WTC11 (cell line): Measurements from ENCODE around the gene RIPOR1. TPM values are rescaled to one million over a fixed set of nuclear protein-coding genes. Genes with fewer than 3 reads are reported as not detected.

Experiments
- ATF3 ChIP-seq: sonication (generic); formaldehyde crosslinking; conservative IDR thresholded peaks from 2 replicates; pipeline ENCODE4 v1.8.1; 2022; ENCODE audit warnings: mild to moderate bottlenecking, missing genetic modification reagents
- CBFB ChIP-seq: sonication (generic); formaldehyde crosslinking; IDR thresholded peaks from 2 replicates; pipeline ENCODE4 v1.8.1; 2022; ENCODE audit warnings: mild to moderate bottlenecking, low read depth, missing genetic modification reagents
- CDX4 ChIP-seq: fragments of 250-450 bp; sonication (Bioruptor Pico); IDR thresholded peaks from 2 replicates; pipeline ENCODE4 v1.9.0; 2021; ENCODE audit warnings: moderate library complexity, mild to moderate bottlenecking, inconsistent platforms, borderline replicate concordance
- CREM ChIP-seq: sonication (generic); formaldehyde crosslinking; IDR thresholded peaks from 2 replicates; pipeline ENCODE4 v1.8.1; 2022; ENCODE audit warnings: mild to moderate bottlenecking, missing genetic modification reagents, moderate library complexity
- E2F1 ChIP-seq: sonication (generic); formaldehyde crosslinking; IDR thresholded peaks from 2 replicates; pipeline ENCODE4 v1.8.0; 2022; ENCODE audit warnings: mild to moderate bottlenecking, missing genetic modification reagents
- E2F4 ChIP-seq: sonication (generic); formaldehyde crosslinking; IDR thresholded peaks from 2 replicates; pipeline ENCODE4 v1.8.1; 2022; ENCODE audit warnings: low read depth, mild to moderate bottlenecking, moderate library complexity, missing genetic modification reagents, borderline replicate concordance
- ELF4 ChIP-seq: sonication (generic); formaldehyde crosslinking; IDR thresholded peaks from 2 replicates; pipeline ENCODE4 v1.8.1; 2022; ENCODE audit warnings: low read depth, mild to moderate bottlenecking, moderate library complexity, missing genetic modification reagents
- EMX1 ChIP-seq: fragments of 250-450 bp; sonication (Bioruptor Pico); IDR thresholded peaks from 2 replicates; pipeline ENCODE4 v1.8.0; 2021; ENCODE audit warnings: mild to moderate bottlenecking
- GRHL2 ChIP-seq: fragments of 250-450 bp; sonication (Bioruptor Pico); IDR thresholded peaks from 2 replicates; pipeline ENCODE4 v1.8.0; 2022; ENCODE audit warnings: mild to moderate bottlenecking, moderate library complexity; ENCODE audit not compliant: insufficient replicate concordance, severe bottlenecking
- GTF2I ChIP-seq: fragments of 250-450 bp; sonication (Bioruptor Pico); conservative IDR thresholded peaks from 2 replicates; pipeline ENCODE4 v1.4.0; 2021; ENCODE audit warnings: mild to moderate bottlenecking
- IRF1 ChIP-seq: sonication (generic); formaldehyde crosslinking; IDR thresholded peaks from 2 replicates; pipeline ENCODE4 v1.8.0; 2023; ENCODE audit warnings: missing genetic modification reagents
- JAZF1 ChIP-seq: fragments of 250-450 bp; sonication (Bioruptor Pico); IDR thresholded peaks from 2 replicates; pipeline ENCODE4 v1.9.0; 2021; ENCODE audit warnings: moderate library complexity, mild to moderate bottlenecking, inconsistent platforms
- MAX ChIP-seq: sonication (generic); formaldehyde crosslinking; IDR thresholded peaks from 2 replicates; pipeline ENCODE4 v1.8.0; 2022; ENCODE audit warnings: mild to moderate bottlenecking, missing genetic modification reagents
- MYBL2 ChIP-seq: sonication (generic); formaldehyde crosslinking; IDR thresholded peaks from 2 replicates; pipeline ENCODE4 v1.8.1; 2023; ENCODE audit warnings: mild to moderate bottlenecking, moderate library complexity, missing genetic modification reagents
- NR1H2 ChIP-seq: sonication (generic); formaldehyde crosslinking; IDR thresholded peaks from 2 replicates; pipeline ENCODE4 v1.9.0; 2021; ENCODE audit warnings: mild to moderate bottlenecking, moderate library complexity, missing genetic modification reagents
- NR2C2 ChIP-seq: sonication (generic); formaldehyde crosslinking; IDR thresholded peaks from 2 replicates; pipeline ENCODE4 v1.8.0; 2022; ENCODE audit warnings: mild to moderate bottlenecking, missing genetic modification reagents
- SMAD3 ChIP-seq: sonication (generic); formaldehyde crosslinking; IDR thresholded peaks from 2 replicates; pipeline ENCODE4 v1.8.0; 2022; ENCODE audit warnings: missing genetic modification reagents, mild to moderate bottlenecking, borderline replicate concordance
- SOX15 ChIP-seq: fragments of 250-450 bp; sonication (Bioruptor Pico); IDR thresholded peaks from 2 replicates; pipeline ENCODE4 v1.9.0; 2021; ENCODE audit warnings: mild to moderate bottlenecking
- STAT6 ChIP-seq: sonication (generic); formaldehyde crosslinking; conservative IDR thresholded peaks from 2 replicates; pipeline ENCODE4 v1.8.1; 2023; ENCODE audit warnings: mild to moderate bottlenecking, low read depth, missing genetic modification reagents, moderate library complexity
- TEAD4 ChIP-seq: sonication (generic); formaldehyde crosslinking; IDR thresholded peaks from 2 replicates; pipeline ENCODE4 v1.8.0; 2022; ENCODE audit warnings: mild to moderate bottlenecking, missing genetic modification reagents
- TP53 ChIP-seq: sonication (generic); formaldehyde crosslinking; IDR thresholded peaks from 2 replicates; pipeline ENCODE4 v1.8.1; 2023; ENCODE audit warnings: mild to moderate bottlenecking, missing genetic modification reagents
- USF1 ChIP-seq: sonication (generic); formaldehyde crosslinking; IDR thresholded peaks from 2 replicates; pipeline ENCODE4 v1.8.0; 2022; ENCODE audit warnings: mild to moderate bottlenecking, missing genetic modification reagents
- ZBTB43 ChIP-seq: sonication (generic); formaldehyde crosslinking; IDR thresholded peaks from 2 replicates; pipeline ENCODE4 v1.8.1; 2023; ENCODE audit warnings: mild to moderate bottlenecking, missing genetic modification reagents
- ZNF138 ChIP-seq: sonication (generic); formaldehyde crosslinking; conservative IDR thresholded peaks from 2 replicates; pipeline ENCODE4 v1.8.1; 2022; ENCODE audit warnings: mild to moderate bottlenecking, moderate library complexity, missing genetic modification reagents
- ZNF317 ChIP-seq: sonication (generic); formaldehyde crosslinking; IDR thresholded peaks from 2 replicates; pipeline ENCODE4 v1.8.1; 2023; ENCODE audit warnings: low read depth, mild to moderate bottlenecking, moderate library complexity, missing genetic modification reagents, borderline replicate concordance
- ZNF396 ChIP-seq: fragments of 250-450 bp; sonication (Bioruptor Pico); IDR thresholded peaks from 2 replicates; pipeline ENCODE4 v1.8.0; 2021; ENCODE audit warnings: mild to moderate bottlenecking, moderate library complexity, borderline replicate concordance
- ZNF425 ChIP-seq: fragments of 250-450 bp; sonication (Bioruptor Pico); conservative IDR thresholded peaks from 2 replicates; pipeline ENCODE4 v1.9.0; 2021; ENCODE audit warnings: mild to moderate bottlenecking
- total RNA-seq: library from RNA; stranded (reverse); gene quantifications from 3 replicates; pipeline ENCODE4 v1.2.3, GENCODE V29; 2021

RIPOR1 gene
- total RNA-seq, 1 experiment from 2014 or later = 14.9 TPM

- TF ChIP-seq TP53 (CRISPR knock-in tag) (no peak), MAX (CRISPR knock-in tag) (peak; percentile 67), ZNF425 (no peak), ZNF317 (CRISPR knock-in tag) (no peak), IRF1 (CRISPR knock-in tag) (0 out of 2 replicates have a peak, but pooled peaks have one; percentile 64), GRHL2 (CRISPR knock-in tag) (no peak), SOX15 (CRISPR knock-in tag) (no peak), E2F1 (CRISPR knock-in tag) (no peak), CDX4 (CRISPR knock-in tag) (no peak), EMX1 (no peak; the same call in 1 of the 2 replicates), TEAD4 (CRISPR knock-in tag) (peak; percentile 80; the same call in 1 of the 2 replicates), ZBTB43 (CRISPR knock-in tag) (no peak), CBFB (CRISPR knock-in tag) (no peak), ZNF396 (no peak), USF1 (CRISPR knock-in tag) (peak; percentile 52; the same call in 1 of the 2 replicates), CREM (peak; percentile 73), E2F4 (CRISPR knock-in tag) (no peak), NR1H2 (no peak), ELF4 (CRISPR knock-in tag) (peak; percentile 57; the same call in 1 of the 2 replicates), MYBL2 (CRISPR knock-in tag) (peak; percentile 72; the same call in 1 of the 2 replicates), STAT6 (CRISPR knock-in tag) (no peak), JAZF1 (CRISPR knock-in tag) (no peak), ATF3 (CRISPR knock-in tag) (no peak), NR2C2 (CRISPR knock-in tag) (no peak), SMAD3 (CRISPR knock-in tag) (no peak), ZNF138 (no peak), GTF2I (CRISPR knock-in tag) (no peak)
These were observed 34.5 kb downstream of the RIPOR1 start (continued) for GRCh38 chr16:67562918-67563707.
